NB4 (cell line): ENCODE measurements around the gene CD8B2.

Source experiments
- DNase-seq: peaks from one replicate; pipeline ENCODE4 v3.0.0; 2010; ENCODE audit warnings: low read depth
- H3K4me3 ChIP-seq: one replicate; pipeline ENCODE4 v1.5.1; 2011; ENCODE audit warnings: mild to moderate bottlenecking, low read depth, low read length, moderate library complexity
- CTCF ChIP-seq: IDR thresholded peaks from one replicate; pipeline ENCODE4 v1.5.1; 2012; ENCODE audit warnings: low read depth, low read length
- MAX ChIP-seq: IDR thresholded peaks from 2 replicates; pipeline ENCODE4 v1.6.1; 2011; ENCODE audit warnings: low read depth, low read length
- MYC ChIP-seq: IDR thresholded peaks from 2 replicates; pipeline ENCODE4 v1.6.1; 2011; ENCODE audit warnings: low read depth, low read length
- POLR2A ChIP-seq: IDR thresholded peaks from 2 replicates; pipeline ENCODE4 v1.6.1; 2011; ENCODE audit warnings: mild to moderate bottlenecking; ENCODE audit not compliant: insufficient read length; ENCODE audit errors: extremely low read depth

CD8B2 gene

GRCh38 chr2:106534471-106534870 lies 47.3 kb downstream of the CD8B2 start:
- H3K4me3 ChIP-seq, result no peak overlapping the region
- DNase-seq, result no peak
- TF ChIP-seq POLR2A (no peak), MYC (no peak), MAX (no peak), CTCF (no peak)

GRCh38 chr2:106536490-106536889 lies 49.3 kb downstream of the CD8B2 start:
- DNase-seq, result no peak
- no peak for TF ChIP-seq CTCF
- TF ChIP-seq MYC, result no peak
- no peak for TF ChIP-seq POLR2A
- TF ChIP-seq MAX, result no peak
- no peak overlapping the region for H3K4me3 ChIP-seq

GRCh38 chr2:106537047-106537446 lies 49.9 kb downstream of the CD8B2 start:
- H3K4me3 ChIP-seq, result no peak overlapping the region
- DNase-seq, result peak; percentile 79
- no peak for TF ChIP-seq CTCF
- no peak for TF ChIP-seq POLR2A
- TF ChIP-seq MAX, result no peak
- no peak for TF ChIP-seq MYC

- H3K4me3 ChIP-seq, result no peak overlapping the region
- TF ChIP-seq CTCF (no peak), MAX (no peak), MYC (no peak), POLR2A (no peak)
- no peak for DNase-seq
Observed at GRCh38 chr2:106537791-106538191, 50.6 kb downstream of the CD8B2 start.

GRCh38 chr2:106540886-106541285 lies 53.7 kb downstream of the CD8B2 start:
- TF ChIP-seq CTCF, result no peak
- no peak for TF ChIP-seq MAX
- TF ChIP-seq POLR2A, result no peak
- no peak for TF ChIP-seq MYC
- DNase-seq, result peak; percentile 21
- H3K4me3 ChIP-seq, result no peak overlapping the region

- DNase-seq, result no peak
- no peak overlapping the region for H3K4me3 ChIP-seq
- TF ChIP-seq MAX (no peak), POLR2A (no peak), CTCF (no peak), MYC (no peak)
Observed at GRCh38 chr2:106541333-106541732, 54.2 kb downstream of the CD8B2 start.
